ENCODE measurements around the gene BNC1.

Gene BNC1

GRCh38 chr15:83284559-83285283 is at the start of gene BNC1:
TSS of gene BNC1 (minus strand) at chr15:83284664. CDS start at chr15:83284628, 36 bp downstream.
- no peak for DNase-seq

- DNase-seq: no peak
These were observed 42.6 kb upstream of the BNC1 start for GRCh38 chr15:83327041-83327440.

DNA sequence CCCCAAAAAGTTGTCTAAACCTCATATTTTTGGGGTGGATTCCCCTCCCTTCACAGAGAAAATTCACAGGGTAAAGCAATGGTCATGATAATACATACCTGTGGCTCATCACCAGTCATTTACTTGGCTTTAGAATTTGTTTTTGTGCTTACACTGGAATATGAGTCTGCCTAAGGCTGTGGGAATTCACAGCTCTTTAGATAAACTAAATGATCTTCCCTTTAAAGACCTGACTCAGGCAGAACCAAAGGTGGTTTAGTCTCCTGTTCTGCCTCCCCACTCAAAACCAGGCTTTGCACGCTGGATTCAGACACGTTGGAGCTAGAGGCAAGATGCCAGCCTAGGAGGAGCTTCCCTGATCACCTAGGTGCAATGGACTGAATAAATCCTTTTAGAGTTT is 40.3 kb upstream of the BNC1 start:
- no peak for DNase-seq

GRCh38 chr15:83323296-83323711 is 38.8 kb upstream of the BNC1 start:
- no peak for DNase-seq

DNA sequence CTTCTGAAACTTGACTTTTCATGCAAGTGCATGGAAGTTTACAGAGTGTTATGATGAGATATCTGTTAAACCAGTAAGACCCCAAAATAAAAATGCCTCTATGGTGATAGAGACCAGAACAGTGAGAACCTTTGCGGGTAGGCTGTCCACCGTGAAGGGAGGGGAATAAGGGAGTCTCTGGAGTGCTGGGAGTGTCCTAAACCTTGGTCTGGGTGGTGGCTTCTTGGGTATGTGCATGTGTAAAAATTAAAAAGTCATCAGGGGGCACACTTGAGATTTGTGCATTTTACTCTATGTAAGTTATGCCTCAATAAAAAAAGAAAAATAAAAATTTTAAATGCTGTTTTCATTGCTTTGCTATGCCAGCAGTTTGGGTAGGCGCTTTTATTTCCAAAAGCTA is 38.2 kb upstream of the BNC1 start:
- no peak for DNase-seq

DNA sequence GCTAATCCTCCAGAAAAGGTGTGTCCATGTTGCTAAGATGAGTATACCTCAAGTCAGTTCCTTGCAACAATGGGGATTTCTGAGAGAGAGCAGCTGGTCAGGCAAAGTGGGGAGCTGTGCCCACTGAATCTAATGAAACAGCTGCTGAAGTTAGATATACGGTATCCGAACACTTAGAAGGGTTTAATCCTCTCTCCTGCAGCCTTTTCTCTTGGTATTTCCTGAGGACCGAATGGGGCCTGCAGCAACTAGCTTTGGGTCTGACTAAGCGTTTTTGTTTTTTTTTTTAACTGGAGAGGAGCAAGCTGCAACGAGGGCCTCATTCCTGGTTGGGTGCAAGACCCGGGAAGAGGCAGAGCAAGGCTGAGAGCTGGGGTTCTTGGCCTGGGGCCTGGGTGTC is 37.6 kb upstream of the BNC1 start:
- DNase-seq: no peak

DNA sequence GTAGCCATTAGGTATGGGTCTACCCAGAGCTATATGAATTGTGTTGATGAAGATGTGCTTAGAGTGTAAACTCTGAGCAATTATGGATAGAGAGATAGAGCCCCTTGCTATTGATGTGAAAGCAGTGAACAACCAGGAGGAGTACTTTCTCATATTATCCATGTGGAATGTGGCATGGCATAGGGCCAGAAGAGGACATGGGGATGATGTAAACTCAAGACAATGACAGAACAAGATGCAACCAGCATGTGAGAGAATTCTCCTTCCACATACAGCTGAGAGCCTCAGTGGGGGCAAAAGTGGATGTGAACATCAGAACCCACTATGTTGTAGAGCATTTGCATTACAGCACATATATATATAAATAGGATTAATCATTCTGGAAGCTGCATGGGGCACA is 36.4 kb upstream of the BNC1 start:
- no peak for DNase-seq

DNA sequence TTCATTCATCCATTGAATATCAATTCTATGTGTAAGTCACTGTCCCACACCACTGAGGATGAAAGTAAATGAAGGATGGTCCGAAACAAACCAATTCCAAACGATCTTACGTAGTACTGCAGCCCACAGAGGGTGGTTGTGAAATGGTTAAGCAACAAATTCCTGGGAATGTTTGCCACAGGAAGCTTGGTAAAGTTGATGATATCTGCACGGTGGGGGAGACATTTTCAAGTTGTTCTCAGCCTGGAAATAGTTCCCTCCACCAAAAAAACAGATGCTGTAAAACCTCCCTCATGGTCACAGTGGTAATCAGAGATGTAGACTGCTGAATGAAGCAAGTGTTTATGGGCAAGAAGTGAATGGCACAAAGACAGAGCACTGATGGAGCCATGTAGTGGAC is 35.9 kb upstream of the BNC1 start:
- DNase-seq: no peak

DNA sequence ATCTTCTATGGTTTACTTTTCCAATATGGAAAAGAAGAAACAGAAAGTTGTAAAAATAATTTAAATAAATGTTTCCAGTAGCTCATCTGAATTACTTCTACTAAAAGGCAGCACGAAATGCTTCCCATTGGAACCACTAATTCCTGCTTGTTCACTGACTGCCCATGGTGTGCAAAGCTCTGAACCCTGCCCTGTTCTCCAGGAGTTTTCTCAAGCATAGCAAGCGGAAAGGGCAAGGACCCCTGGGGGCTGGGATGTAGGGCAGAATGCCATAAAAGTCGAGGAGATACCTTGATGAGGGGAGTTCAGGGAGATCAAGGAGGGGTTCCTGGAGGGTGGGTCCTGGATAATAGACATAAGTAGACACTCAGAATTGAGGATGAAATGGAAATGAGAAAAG is 35.3 kb upstream of the BNC1 start:
- no peak for DNase-seq

- DNase-seq: no peak
These were observed 34.5 kb upstream of the BNC1 start for GRCh38 chr15:83318861-83319415.

- DNase-seq: no peak
These were observed 33.6 kb upstream of the BNC1 start for GRCh38 chr15:83318036-83318435.

DNA sequence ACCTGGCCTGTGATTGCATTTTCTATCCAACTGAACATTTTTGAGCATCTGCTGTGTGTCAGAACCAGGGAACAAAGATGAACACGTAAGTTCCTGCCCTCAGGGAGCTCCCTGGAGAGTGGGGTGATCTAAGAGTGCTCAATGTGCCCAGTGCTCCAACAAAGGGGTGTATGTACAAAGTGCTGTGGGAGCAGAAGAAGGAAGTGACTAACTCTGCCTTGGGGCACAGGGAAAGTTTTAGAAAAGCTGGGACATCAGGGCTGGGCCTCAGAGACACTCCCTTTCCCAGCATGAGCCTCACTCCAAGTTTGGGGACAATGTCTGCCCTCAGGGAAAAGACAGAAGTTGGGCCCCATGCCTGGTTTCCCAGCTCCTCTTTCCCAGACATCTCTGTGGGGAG is 27.6 kb upstream of the BNC1 start:
- DNase-seq: no peak

DNA sequence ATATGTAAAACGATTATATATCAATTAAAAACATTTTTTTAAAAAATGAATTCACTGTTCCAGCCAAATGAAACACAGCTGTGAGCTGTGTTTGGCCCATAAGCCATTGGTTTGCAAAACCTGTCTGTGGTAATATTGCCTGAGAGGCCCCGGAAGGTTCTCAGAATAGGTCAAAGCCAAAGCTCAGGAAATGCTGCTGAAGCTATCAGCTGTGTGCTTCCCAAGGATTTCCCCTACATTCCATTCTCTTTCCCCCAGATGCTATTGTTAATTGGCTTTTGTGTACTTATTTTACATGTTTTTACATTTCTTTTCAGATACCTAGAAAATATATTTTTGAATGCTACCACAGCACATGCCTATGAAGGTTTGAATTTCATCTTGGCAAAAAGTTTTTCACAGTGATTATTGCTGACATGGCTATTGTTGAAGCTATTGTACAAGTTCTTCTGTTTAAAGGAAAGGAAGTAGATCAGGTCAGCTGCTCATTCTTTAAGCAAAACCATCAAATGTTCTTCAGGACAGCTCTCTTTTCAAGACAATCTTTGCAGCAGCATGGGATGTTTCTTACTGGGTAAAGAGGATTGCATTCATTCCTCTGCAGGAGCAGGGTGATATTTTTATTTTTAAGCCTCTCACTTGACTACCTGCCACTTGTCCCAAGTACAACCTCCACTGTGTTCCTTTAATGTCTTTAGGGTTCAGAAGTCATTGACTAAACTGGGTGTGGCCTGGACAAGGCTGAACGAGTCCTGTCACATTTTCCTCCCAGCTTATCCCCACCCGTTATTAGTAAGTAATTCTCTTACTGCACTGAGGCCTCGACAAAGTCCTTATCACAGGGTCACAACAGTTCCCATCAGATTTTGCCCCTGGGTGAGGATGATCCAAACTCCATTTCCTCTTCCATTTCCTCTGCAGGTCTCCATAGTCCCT is 26.3 kb upstream of the BNC1 start:
- DNase-seq: no peak

- DNase-seq: no peak
These were observed 24.2 kb upstream of the BNC1 start for GRCh38 chr15:83308671-83309070.

DNA sequence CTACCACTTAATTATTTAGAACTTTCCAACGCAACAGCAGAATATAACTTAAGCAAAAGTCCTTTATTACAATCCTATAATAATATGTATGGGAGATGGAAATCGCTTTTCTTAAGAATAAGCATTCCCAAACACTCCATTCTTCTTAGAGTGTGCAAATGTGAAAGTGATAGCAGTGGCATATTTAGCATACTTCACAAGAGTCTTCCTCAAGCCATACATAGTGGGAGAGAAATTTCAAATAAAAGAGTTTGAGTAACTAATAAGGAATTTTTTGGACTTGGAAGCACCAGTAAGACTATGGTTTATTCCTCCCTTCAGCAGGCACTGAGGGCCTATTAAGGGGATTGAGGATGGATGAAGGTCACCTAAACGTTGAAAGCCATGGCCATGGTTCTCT is 22.1 kb upstream of the BNC1 start:
- DNase-seq: no peak

- no peak for DNase-seq
These were observed 21.3 kb upstream of the BNC1 start for GRCh38 chr15:83305704-83306291.

DNA sequence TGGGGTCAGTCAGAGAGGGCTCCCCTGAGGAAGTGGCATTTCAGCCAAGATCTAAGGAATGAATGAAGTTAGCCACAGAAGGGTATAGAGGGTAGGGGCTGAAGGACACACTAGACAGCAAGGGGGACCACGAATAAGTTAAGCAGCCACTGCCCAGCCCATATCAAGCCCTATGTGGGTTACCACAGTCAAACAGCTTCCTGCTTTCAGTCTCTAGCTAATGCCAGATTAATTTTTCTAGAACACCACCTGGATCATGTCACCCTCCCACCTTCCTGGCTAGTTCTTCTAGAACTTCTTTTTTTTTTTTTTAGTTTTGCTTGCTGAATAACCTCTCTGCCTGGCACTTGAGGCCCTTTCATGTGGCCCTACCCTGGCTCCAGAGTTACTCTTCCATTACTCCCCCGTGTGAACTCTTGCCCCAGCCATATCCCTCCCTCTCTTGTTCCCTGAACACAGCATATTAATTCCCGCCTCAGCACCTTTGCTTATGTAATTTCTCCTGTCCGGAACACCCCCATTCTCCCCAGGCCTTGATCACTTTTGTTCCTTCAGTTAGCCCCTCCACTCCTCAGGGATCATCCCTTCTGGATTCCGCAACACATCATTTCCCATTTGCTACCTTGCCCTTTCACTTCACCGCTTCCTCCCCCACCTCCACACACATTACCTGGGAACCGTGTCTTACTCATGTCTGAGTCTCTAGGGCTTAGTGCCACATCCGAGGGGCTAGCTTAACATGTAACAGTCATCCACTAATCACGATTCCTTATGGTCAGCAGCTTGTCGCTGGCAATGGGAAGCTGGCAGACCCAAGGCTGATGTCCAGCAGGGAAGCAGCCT is 20.6 kb upstream of the BNC1 start:
- no peak for DNase-seq

GRCh38 chr15:83303535-83303934 is 19.1 kb upstream of the BNC1 start:
- DNase-seq: no peak

- no peak for DNase-seq
These were observed 16.4 kb upstream of the BNC1 start for GRCh38 chr15:83300826-83301225.

DNA sequence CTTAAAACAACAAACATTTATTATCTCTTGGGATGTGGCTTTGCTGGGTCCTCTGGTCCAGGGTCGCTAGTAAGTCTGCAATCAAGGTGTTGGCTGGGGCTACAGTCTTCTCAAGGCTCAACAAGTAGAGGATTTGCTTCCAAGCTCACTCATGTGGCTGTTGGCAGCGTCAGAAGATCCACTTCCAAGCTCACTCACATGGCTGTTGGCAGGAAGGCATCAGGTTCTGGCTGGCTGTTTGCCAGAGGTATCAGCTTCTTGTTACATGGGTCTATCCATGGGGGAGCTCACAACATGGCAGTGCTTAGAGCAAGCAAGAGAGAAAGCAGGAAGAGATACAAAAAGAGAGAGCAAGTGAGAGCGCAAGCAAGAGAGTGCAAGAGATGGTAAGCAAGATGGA is 15.0 kb upstream of the BNC1 start:
- no peak for DNase-seq

DNA sequence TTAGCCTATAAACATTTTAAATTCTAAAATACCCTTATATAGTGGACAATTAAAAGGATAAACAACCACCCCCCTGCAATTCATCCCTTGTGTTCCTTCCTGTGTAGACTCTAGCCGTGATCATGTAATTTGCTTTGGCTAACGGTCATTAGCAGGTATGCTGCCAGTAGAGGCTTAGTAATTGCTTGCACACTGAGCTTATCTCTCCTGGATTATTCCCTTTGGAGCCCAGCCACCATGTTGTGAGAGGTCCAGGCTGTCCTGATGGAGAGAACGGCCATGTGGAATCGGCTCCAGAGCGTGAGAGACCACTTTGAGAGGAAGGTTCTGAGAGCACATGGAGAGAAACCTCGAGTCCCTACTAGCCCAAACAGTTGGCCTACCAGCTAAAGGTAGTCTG is 11.0 kb upstream of the BNC1 start:
- DNase-seq: no peak

DNA sequence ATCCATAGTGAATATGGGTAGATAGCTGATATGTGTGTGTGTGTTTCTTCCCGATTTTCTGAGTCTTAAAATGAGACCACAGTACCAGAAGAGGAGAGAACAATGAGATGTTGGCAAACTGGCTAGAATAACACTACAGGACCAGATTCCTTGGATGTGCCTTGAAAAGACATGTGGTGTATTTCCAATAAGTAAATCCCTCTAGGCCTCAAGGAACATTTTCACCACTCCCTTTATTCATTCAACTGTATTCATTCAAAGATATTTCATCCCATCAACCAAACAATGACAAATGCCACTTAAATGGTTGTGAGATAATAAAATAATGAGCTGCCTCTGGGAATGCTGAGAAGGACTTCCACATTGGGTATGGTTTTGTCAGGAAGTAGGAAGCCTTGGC is 8.7 kb upstream of the BNC1 start:
- DNase-seq: no peak

DNA sequence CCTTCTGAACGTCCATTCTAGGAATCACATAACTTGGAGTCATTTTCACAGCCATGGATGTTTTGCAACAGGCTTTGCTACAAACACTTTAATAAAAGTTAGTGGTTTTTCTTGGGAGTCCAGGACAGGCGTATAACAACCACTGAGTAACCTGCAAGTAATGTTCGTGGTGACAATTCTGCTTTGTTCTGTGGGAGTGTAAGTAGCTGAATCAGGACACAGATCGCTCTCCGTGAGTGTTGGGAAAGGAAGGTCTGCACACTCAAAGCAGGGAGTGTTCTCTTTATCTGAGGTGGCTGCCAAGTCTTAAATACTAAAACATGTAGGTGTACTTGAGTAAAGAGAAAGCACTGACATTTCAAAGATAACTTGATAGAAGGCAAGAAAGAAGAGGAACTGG is 7.9 kb upstream of the BNC1 start:
- DNase-seq: no peak

Measured in OCI-M1 (cell line).